Endodermal cell (in vitro differentiated cells): Measurements from ENCODE around the gene HDDC3. TPM values are rescaled to one million over a fixed set of nuclear protein-coding genes. Genes with fewer than 3 reads are reported as not detected.

Experiments used
- DNase-seq: peaks from one replicate; pipeline ENCODE4 v3.0.0-alpha.2; 2017
- H3K27ac ChIP-seq: 2 replicates; pipeline ENCODE4 v1.5.1; 2013; ENCODE audit warnings: mild to moderate bottlenecking, low read depth, low read length, moderate library complexity
- H3K27me3 ChIP-seq: 2 replicates; pipeline ENCODE4 v1.6.1; 2013; ENCODE audit warnings: mild to moderate bottlenecking, low read length, moderate library complexity; ENCODE audit not compliant: insufficient read depth, control insufficient read depth, poor library complexity, severe bottlenecking
- H3K36me3 ChIP-seq: 2 replicates; pipeline ENCODE4 v1.7.0; 2013; ENCODE audit warnings: mild to moderate bottlenecking, low read length, moderate library complexity; ENCODE audit not compliant: control insufficient read depth, insufficient read depth
- H3K4me1 ChIP-seq: one replicate; pipeline ENCODE4 v1.7.0; 2013; ENCODE audit warnings: low read length; ENCODE audit not compliant: control insufficient read depth, insufficient read depth
- H3K4me3 ChIP-seq: 2 replicates; pipeline ENCODE4 v1.5.1; 2013; ENCODE audit warnings: mild to moderate bottlenecking, low read length, moderate library complexity
- H3K9ac ChIP-seq: 2 replicates; pipeline ENCODE4 v1.6.1; 2013; ENCODE audit warnings: mild to moderate bottlenecking, low read length, moderate library complexity; ENCODE audit not compliant: poor library complexity, severe bottlenecking; ENCODE audit errors: extremely low read depth
- H3K9me3 ChIP-seq: 2 replicates; pipeline ENCODE4 v1.6.1; 2013; ENCODE audit warnings: mild to moderate bottlenecking, low read length, moderate library complexity; ENCODE audit not compliant: control insufficient read depth
- H3K27ac Mint-ChIP-seq: 2 replicates; pipeline ENCODE4 v1.8.0; 2020; ENCODE audit warnings: mixed read lengths
- H3K27me3 Mint-ChIP-seq: 2 replicates; pipeline ENCODE4 v1.8.0; 2021; ENCODE audit warnings: mild to moderate bottlenecking, mixed read lengths; ENCODE audit not compliant: insufficient read depth
- H3K36me3 Mint-ChIP-seq: 2 replicates; pipeline ENCODE4 v1.8.0; 2020; ENCODE audit warnings: low read depth, mixed read lengths
- H3K4me1 Mint-ChIP-seq: 2 replicates; pipeline ENCODE4 v1.8.0; 2020; ENCODE audit warnings: mixed read lengths
- H3K4me3 Mint-ChIP-seq: 2 replicates; pipeline ENCODE4 v1.8.0; 2020; ENCODE audit warnings: mild to moderate bottlenecking, moderate library complexity, mixed read lengths
- H3K9me3 Mint-ChIP-seq: 2 replicates; pipeline ENCODE4 v1.8.0; 2020; ENCODE audit warnings: mild to moderate bottlenecking, mixed read lengths
- WGBS, 2 experiments: methylation state at CpG; one replicate each; pipeline versions ENCODE4 v1.1.5 to v1.1.7; 2013; ENCODE audit warnings: missing lambda C conversion rate in 2 of 2, mixed read lengths in 1 of 2; ENCODE audit not compliant: insufficient coverage in 1 of 2, insufficient read length in 1 of 2; 5-methylcytosine and 5-hydroxymethylcytosine counted together
- total RNA-seq, 2 donors: library from RNA; stranded (reverse); fragmentation: NEBNext Ultra II Directional in 1 of 2; extraction: Animal tissue kit (Norgen Biotek cat#: 25700) in 1 of 2; gene quantifications; 2 replicates in 1 of 2; 3 replicates in 1 of 2; pipeline ENCODE4 v1.2.1, GENCODE V29; 2021
- TF ChIP-seq, protein P1 (sequence below): fragments of 200-600 bp; sonication (generic); conservative IDR thresholded peaks from 2 replicates; pipeline ENCODE4 v1.5.0; 2021; ENCODE audit warnings: antibody characterized with exemption, mild to moderate bottlenecking

The HDDC3 gene
- total RNA-seq, 2 donors from 2014 or later: 15.3 to 21.5 TPM

DNA sequence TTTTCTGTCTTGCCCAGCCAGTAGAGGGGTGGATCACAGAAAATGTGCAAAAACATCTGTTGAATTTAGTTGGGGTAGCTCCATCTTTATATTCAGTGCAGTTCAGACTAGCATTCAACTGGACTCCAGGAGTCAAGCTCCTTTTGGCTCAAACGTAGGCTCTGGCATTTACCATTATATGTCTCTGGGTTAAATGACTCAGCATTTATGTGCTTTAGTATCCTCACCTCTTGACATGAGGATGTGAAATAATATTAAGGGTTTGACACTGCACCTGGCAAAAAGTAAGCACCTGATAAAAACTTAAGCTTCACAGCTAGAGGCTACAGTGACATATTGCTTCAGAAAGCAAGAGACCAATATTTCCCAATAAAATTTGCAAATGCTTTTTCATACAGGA is 47.2 kb upstream of the HDDC3 start:
- H3K27ac ChIP-seq: no peak overlapping the region
- no peak for DNase-seq
- Mint-ChIP-seq H3K27me3 (no peaks in the 10 kb centered on the region), H3K4me1 (peaks cover 3% of the 10 kb centered on the region), H3K4me3 (no peak overlapping the region), H3K9me3 (no peaks in the 10 kb centered on the region), H3K27ac (no peak overlapping the region), H3K36me3 (peaks cover 85% of the 10 kb centered on the region)
- H3K27me3 ChIP-seq: no peaks in the 10 kb centered on the region
- TF ChIP-seq, protein P1, sequence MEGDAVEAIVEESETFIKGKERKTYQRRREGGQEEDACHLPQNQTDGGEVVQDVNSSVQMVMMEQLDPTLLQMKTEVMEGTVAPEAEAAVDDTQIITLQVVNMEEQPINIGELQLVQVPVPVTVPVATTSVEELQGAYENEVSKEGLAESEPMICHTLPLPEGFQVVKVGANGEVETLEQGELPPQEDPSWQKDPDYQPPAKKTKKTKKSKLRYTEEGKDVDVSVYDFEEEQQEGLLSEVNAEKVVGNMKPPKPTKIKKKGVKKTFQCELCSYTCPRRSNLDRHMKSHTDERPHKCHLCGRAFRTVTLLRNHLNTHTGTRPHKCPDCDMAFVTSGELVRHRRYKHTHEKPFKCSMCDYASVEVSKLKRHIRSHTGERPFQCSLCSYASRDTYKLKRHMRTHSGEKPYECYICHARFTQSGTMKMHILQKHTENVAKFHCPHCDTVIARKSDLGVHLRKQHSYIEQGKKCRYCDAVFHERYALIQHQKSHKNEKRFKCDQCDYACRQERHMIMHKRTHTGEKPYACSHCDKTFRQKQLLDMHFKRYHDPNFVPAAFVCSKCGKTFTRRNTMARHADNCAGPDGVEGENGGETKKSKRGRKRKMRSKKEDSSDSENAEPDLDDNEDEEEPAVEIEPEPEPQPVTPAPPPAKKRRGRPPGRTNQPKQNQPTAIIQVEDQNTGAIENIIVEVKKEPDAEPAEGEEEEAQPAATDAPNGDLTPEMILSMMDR: no peak
- peaks cover 96% of the 10 kb centered on the region for H3K36me3 ChIP-seq
- no peak overlapping the region for H3K9ac ChIP-seq
- no peaks in the 10 kb centered on the region for H3K9me3 ChIP-seq
- no peaks in the 10 kb centered on the region for H3K4me1 ChIP-seq
- WGBS, 2 experiments: 81 to 100% methylated on average over 1 of the region's 1 CpG
- H3K4me3 ChIP-seq: no peak overlapping the region

DNA sequence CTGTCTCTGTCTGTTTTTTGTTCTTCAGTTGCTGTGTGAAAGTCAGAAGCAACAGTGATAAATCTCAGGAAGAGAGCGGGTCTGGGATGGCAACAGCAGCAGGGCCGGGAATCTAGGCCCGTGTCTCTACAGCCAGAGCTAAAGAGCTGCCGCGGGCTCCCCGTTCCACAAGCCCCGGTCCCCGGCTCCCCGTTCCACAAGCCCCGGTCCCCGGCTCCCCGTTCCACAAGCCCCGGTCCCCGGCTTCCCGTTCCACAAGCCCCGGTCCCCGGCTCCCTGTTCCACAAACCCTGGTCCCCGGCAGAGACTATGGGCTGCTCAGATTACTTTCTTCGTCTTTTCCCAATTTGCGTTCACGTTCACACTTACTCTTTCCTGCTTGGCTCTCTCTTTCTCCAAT is 41.9 kb upstream of the HDDC3 start:
- TF ChIP-seq, protein P1: no peak
- peak overlapping the region; percentile 19 for H3K27ac Mint-ChIP-seq
- H3K4me1 ChIP-seq: no peaks in the 10 kb centered on the region
- no peaks in the 10 kb centered on the region for H3K4me1 Mint-ChIP-seq
- H3K27ac ChIP-seq: no peak overlapping the region
- peaks cover 80% of the 10 kb centered on the region for H3K36me3 ChIP-seq
- no peak overlapping the region for H3K4me3 ChIP-seq
- no peak overlapping the region for H3K9ac ChIP-seq
- no peaks in the 10 kb centered on the region for H3K9me3 Mint-ChIP-seq
- H3K9me3 ChIP-seq: no peaks in the 10 kb centered on the region
- 94 to 95% methylated on average over 19 to 21 of the region's 21 CpGs for WGBS, 2 experiments
- H3K4me3 Mint-ChIP-seq: no peak overlapping the region
- H3K27me3 ChIP-seq: no peaks in the 10 kb centered on the region
- no peaks in the 10 kb centered on the region for H3K27me3 Mint-ChIP-seq
- peaks cover 70% of the 10 kb centered on the region for H3K36me3 Mint-ChIP-seq
- no peak for DNase-seq

DNA sequence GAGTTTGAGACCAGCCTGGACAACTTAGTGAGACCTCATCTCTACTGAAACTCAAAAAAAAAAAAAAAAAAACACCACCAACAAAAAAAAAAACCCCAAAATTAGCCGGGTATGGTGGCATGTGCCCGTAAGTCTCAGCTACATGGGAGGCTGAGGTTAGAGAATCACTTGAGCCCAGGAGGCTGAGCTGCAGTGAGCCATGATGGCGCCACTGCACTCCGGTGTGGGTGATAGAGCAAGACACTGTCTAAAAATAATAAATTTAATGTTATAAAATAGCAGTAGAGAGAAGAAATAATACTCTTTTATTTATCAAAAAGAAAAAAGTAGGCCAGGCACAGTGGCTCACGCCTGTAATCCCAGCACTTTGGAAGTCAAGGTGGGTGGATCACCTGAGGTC is 39.8 kb upstream of the HDDC3 start:
- H3K4me3 ChIP-seq: no peak overlapping the region
- 60 to 88% methylated on average over 1 to 3 of the region's 5 CpGs for WGBS, 2 experiments
- no peak overlapping the region for H3K27ac ChIP-seq
- TF ChIP-seq, protein P1: no peak
- Mint-ChIP-seq H3K27ac (no peak overlapping the region), H3K27me3 (no peaks in the 10 kb centered on the region), H3K9me3 (no peaks in the 10 kb centered on the region), H3K4me3 (no peak overlapping the region), H3K4me1 (no peaks in the 10 kb centered on the region), H3K36me3 (peaks cover 73% of the 10 kb centered on the region)
- H3K36me3 ChIP-seq: peaks cover 82% of the 10 kb centered on the region
- no peaks in the 10 kb centered on the region for H3K27me3 ChIP-seq
- no peaks in the 10 kb centered on the region for H3K4me1 ChIP-seq
- DNase-seq: no peak
- H3K9me3 ChIP-seq: no peaks in the 10 kb centered on the region
- no peak overlapping the region for H3K9ac ChIP-seq
